GM12801 (cell line): ENCODE results near the gene IL4I1.

Experiments
- CTCF ChIP-seq: IDR thresholded peaks from one replicate; pipeline ENCODE4 v1.5.1; 2011; ENCODE audit warnings: control low read depth; ENCODE audit not compliant: insufficient read length; ENCODE audit errors: extremely low read depth

Gene IL4I1

GRCh38 chr19:49911381-49912145 lies 14.9 kb upstream of the IL4I1 start:
- TF ChIP-seq CTCF: no peak

- no peak for TF ChIP-seq CTCF
Observed at GRCh38 chr19:49910179-49910578, 13.5 kb upstream of the IL4I1 start.

GRCh38 chr19:49908480-49909420 lies 12.1 kb upstream of the IL4I1 start:
- TF ChIP-seq CTCF: no peak

GRCh38 chr19:49907745-49908446 lies 11.2 kb upstream of the IL4I1 start:
- TF ChIP-seq CTCF: no peak

GRCh38 chr19:49906879-49907564 lies 10.3 kb upstream of the IL4I1 start:
- TF ChIP-seq CTCF: no peak

GRCh38 chr19:49904136-49904535 lies 7.4 kb upstream of the IL4I1 start:
- no peak for TF ChIP-seq CTCF
